Keratinocyte (primary cell): ENCODE data around the gene RERE. TPM values are rescaled to one million over a fixed set of nuclear protein-coding genes. Genes with fewer than 3 reads are reported as not detected.

Source experiments
- DNase-seq: peaks from one replicate; pipeline ENCODE4 v3.0.0-alpha.2; 2011; ENCODE audit warnings: low read depth, missing footprints, low spot score
- FAIRE-seq: peaks from 2 replicates; lab custom pipeline; 2011; peaks lifted over from hg19 to GRCh38; lab: Jason Lieb, UNC
- H2AFZ ChIP-seq: 2 replicates; pipeline ENCODE4 v1.6.0; 2012; ENCODE audit warnings: low read length, control low read depth, inconsistent platforms; ENCODE audit not compliant: control insufficient read depth
- H3K27ac ChIP-seq: 2 replicates; pipeline ENCODE4 v1.5.1; 2011; ENCODE audit warnings: low read length; ENCODE audit not compliant: control insufficient read depth, insufficient read depth
- H3K27me3 ChIP-seq: 3 replicates; pipeline ENCODE4 v1.6.0; 2011; ENCODE audit warnings: low read length; ENCODE audit not compliant: control insufficient read depth, insufficient read depth; ENCODE audit errors: extremely low read depth
- H3K36me3 ChIP-seq, 2 experiments: 2 replicates in 1 of 2; 3 replicates in 1 of 2; pipeline ENCODE4 v1.5.1; 2011; ENCODE audit warnings: low read length in 2 of 2, mild to moderate bottlenecking in 1 of 2; ENCODE audit not compliant: control insufficient read depth in 2 of 2, insufficient read depth in 2 of 2; ENCODE audit errors: extremely low read depth in 1 of 2
- H3K4me1 ChIP-seq: 3 replicates; pipeline ENCODE4 v1.5.1; 2011; ENCODE audit warnings: low read length; ENCODE audit not compliant: control insufficient read depth, insufficient read depth; ENCODE audit errors: extremely low read depth
- H3K4me2 ChIP-seq: 3 replicates; pipeline ENCODE4 v1.6.0; 2011; ENCODE audit warnings: low read depth, low read length; ENCODE audit not compliant: control insufficient read depth, insufficient read depth; ENCODE audit errors: extremely low read depth
- H3K4me3 ChIP-seq, 3 experiments: fragments of 200-600 bp in 1 of 3; sonication (generic) in 1 of 3; 2 replicates in 2 of 3; 3 replicates in 1 of 3; pipeline ENCODE4 v1.5.1; 2011 to 2016; ENCODE audit warnings: low read length in 3 of 3, mild to moderate bottlenecking in 3 of 3, control low read depth in 2 of 3, inconsistent platforms in 1 of 3, low read depth in 1 of 3, mixed read lengths in 1 of 3, mixed run types in 1 of 3, moderate library complexity in 1 of 3; ENCODE audit not compliant: control insufficient read depth in 2 of 3, insufficient read depth in 2 of 3; ENCODE audit errors: extremely low read depth in 1 of 3
- H3K79me2 ChIP-seq: 2 replicates; pipeline ENCODE4 v1.6.0; 2012; ENCODE audit warnings: low read length; ENCODE audit not compliant: control insufficient read depth, insufficient read depth
- H3K9ac ChIP-seq: 3 replicates; pipeline ENCODE4 v1.6.0; 2011; ENCODE audit warnings: low read length; ENCODE audit not compliant: control insufficient read depth, insufficient read depth; ENCODE audit errors: extremely low read depth
- H3K9me1 ChIP-seq: 3 replicates; pipeline ENCODE4 v1.6.0; 2011; ENCODE audit warnings: low read length; ENCODE audit not compliant: control insufficient read depth, insufficient read depth; ENCODE audit errors: extremely low read depth
- H3K9me3 ChIP-seq: 2 replicates; pipeline ENCODE4 v1.5.1; 2012; ENCODE audit warnings: low read depth, low read length; ENCODE audit not compliant: control insufficient read depth
- H4K20me1 ChIP-seq: 3 replicates; pipeline ENCODE4 v1.6.0; 2011; ENCODE audit warnings: low read length; ENCODE audit not compliant: control insufficient read depth, insufficient read depth; ENCODE audit errors: extremely low read depth
- EZH2 ChIP-seq: IDR thresholded peaks from one replicate; pipeline ENCODE4 v1.6.1; 2012; ENCODE audit warnings: inconsistent platforms, mild to moderate bottlenecking, low read length, moderate library complexity
- dilution Hi-C: fragments of 300-500 bp; cut with MboI; formaldehyde crosslinking; loops from one replicate; pipeline ENCODE4 v1.7.0; 2020; ENCODE audit warnings: low sequenced_read_pairs; ENCODE audit not compliant: extremely low pct_ligation_motif_present
- polyA plus RNA-seq, 5 experiments: library from polyadenylated mRNA; depleted of rRNA in 3 of 5; stranded (reverse) in 3 of 5; stranded (forward) in 1 of 5; unstranded in 1 of 5; fragments of >200 nt; gene quantifications; 1 replicate in 1 of 5; 2 replicates in 3 of 5; 3 replicates in 1 of 5; pipeline versions ENCODE4 v1.2.1 to v1.2.3, GENCODE V29; 2011 to 2012; ENCODE audit warnings: missing spikeins in 2 of 5, low read depth in 1 of 5, low replicate concordance in 1 of 5
- TF ChIP-seq, protein P1 (sequence below), 3 experiments: IDR thresholded peaks in 1 of 3; conservative IDR thresholded peaks in 1 of 3; optimal IDR thresholded peaks in 1 of 3; 2 replicates in 2 of 3; 3 replicates in 1 of 3; pipeline versions ENCODE3 to v1.5.1; 2011; ENCODE audit warnings: low read length in 3 of 3, mild to moderate bottlenecking in 3 of 3, moderate library complexity in 2 of 3, control low read depth in 1 of 3, inconsistent platforms in 1 of 3; ENCODE audit not compliant: insufficient read depth in 2 of 3; ENCODE audit errors: extremely low read depth in 1 of 3

RERE gene
- polyA plus RNA-seq, 1 donor (not counting 4 experiments of a cell fraction or from before 2014, with no cell fraction given) = 3.8 TPM

DNA sequence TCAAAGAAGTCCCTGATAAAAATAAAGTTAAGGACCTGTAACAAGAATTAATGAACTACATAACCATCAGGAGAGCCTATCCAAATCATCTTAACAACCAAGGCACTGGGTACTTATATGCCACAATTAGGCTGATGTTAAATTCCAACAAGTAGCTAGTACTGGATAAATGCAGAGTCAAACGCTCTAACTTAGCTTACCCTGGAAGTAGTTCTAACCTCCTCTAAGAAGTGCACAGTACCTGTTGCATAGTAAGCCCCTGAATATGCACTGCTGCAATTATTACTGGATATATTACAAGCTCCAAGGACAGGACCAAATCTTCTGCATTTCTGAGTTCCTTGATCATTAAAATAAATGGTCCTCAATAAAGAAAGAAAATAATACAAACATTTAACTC, 125.8 kb downstream of the RERE start:
- dilution Hi-C loops = no loop called here
- Histone ChIP-seq H3K4me1 (no peaks in the 10 kb centered on the region), H3K27me3 (no peaks in the 10 kb centered on the region), H3K9me1 (no peaks in the 10 kb centered on the region), H3K4me3 (no peak overlapping the region), H3K9me3 (no peaks in the 10 kb centered on the region), H4K20me1 (no peaks in the 10 kb centered on the region), H3K4me2 (no peak overlapping the region), H2AFZ (no peak overlapping the region), H3K36me3 (no peaks in the 10 kb centered on the region), H3K27ac (no peak overlapping the region), H3K9ac (no peak overlapping the region), H3K79me2 (peaks cover 20% of the 10 kb centered on the region)
- DNase-seq = no peak
- no peak for FAIRE-seq
- TF ChIP-seq, protein P1, sequence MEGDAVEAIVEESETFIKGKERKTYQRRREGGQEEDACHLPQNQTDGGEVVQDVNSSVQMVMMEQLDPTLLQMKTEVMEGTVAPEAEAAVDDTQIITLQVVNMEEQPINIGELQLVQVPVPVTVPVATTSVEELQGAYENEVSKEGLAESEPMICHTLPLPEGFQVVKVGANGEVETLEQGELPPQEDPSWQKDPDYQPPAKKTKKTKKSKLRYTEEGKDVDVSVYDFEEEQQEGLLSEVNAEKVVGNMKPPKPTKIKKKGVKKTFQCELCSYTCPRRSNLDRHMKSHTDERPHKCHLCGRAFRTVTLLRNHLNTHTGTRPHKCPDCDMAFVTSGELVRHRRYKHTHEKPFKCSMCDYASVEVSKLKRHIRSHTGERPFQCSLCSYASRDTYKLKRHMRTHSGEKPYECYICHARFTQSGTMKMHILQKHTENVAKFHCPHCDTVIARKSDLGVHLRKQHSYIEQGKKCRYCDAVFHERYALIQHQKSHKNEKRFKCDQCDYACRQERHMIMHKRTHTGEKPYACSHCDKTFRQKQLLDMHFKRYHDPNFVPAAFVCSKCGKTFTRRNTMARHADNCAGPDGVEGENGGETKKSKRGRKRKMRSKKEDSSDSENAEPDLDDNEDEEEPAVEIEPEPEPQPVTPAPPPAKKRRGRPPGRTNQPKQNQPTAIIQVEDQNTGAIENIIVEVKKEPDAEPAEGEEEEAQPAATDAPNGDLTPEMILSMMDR (optimal IDR thresholded peaks at IDR 0.05 in 1 of 3, IDR thresholded peaks at IDR 0.05 in 1 of 3, conservative IDR thresholded peaks at IDR 0.05 in 1 of 3; ENCODE audit: extremely low read depth in 1 of 3, insufficient read depth in 2 of 3, low read length in 3 of 3) = no peak
- TF ChIP-seq EZH2 = no peak

DNA sequence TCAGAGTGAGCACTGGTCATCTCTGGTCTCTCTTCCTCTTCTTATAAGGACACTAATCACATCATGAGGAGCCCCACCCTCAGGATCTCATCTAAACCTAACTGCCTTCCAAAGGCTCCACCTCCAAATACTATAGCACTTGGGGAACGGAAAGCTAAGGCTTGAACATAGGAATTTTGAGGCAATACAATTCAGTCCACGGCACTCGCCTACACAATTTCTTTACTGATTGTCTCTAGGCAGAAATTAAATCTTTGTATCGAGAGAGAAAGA, 127.3 kb downstream of the RERE start:
- Histone ChIP-seq H3K27ac (no peak overlapping the region), H3K9ac (no peak overlapping the region), H3K79me2 (peaks cover 13% of the 10 kb centered on the region), H3K36me3 (no peaks in the 10 kb centered on the region), H4K20me1 (no peaks in the 10 kb centered on the region), H3K9me3 (no peaks in the 10 kb centered on the region), H3K4me1 (no peaks in the 10 kb centered on the region), H3K4me3 (no peak overlapping the region), H2AFZ (no peak overlapping the region), H3K9me1 (no peaks in the 10 kb centered on the region), H3K4me2 (no peak overlapping the region), H3K27me3 (no peaks in the 10 kb centered on the region)
- TF ChIP-seq, protein P1 (optimal IDR thresholded peaks at IDR 0.05 in 1 of 3, IDR thresholded peaks at IDR 0.05 in 1 of 3, conservative IDR thresholded peaks at IDR 0.05 in 1 of 3; ENCODE audit: extremely low read depth in 1 of 3, insufficient read depth in 2 of 3, low read length in 3 of 3) = no peak
- no peak for TF ChIP-seq EZH2
- DNase-seq (no peak), FAIRE-seq (no peak)
- dilution Hi-C loops = no loop called here
